MG63 (cell line): ENCODE results near the gene LMF1. TPM values are rescaled to one million over a fixed set of nuclear protein-coding genes. Genes with fewer than 3 reads are reported as not detected.

Experiments
- DNase-seq: peaks from one replicate; pipeline ENCODE4 v3.0.0-alpha.2; 2020
- H3K27me3 ChIP-seq: fragments of 250-450 bp; sonication (Bioruptor Pico); 2 replicates; pipeline ENCODE4 v1.5.1; 2020; ENCODE audit warnings: mild to moderate bottlenecking, moderate library complexity
- H3K36me3 ChIP-seq: fragments of 250-450 bp; sonication (Bioruptor Pico); 2 replicates; pipeline ENCODE4 v1.5.1; 2020; ENCODE audit warnings: mild to moderate bottlenecking, moderate library complexity
- H3K4me3 ChIP-seq: fragments of 250-450 bp; sonication (Bioruptor Pico); 2 replicates; pipeline ENCODE4 v1.5.1; 2020; ENCODE audit warnings: mild to moderate bottlenecking, moderate library complexity
- H3K9me3 ChIP-seq: fragments of 250-450 bp; sonication (Bioruptor Pico); 2 replicates; pipeline ENCODE4 v1.5.1; 2020; ENCODE audit warnings: mild to moderate bottlenecking, moderate library complexity
- total RNA-seq: library from RNA; depleted of rRNA; stranded (reverse); fragments of >200 nt; shearing (Covaris generic); gene quantifications from 2 replicates; pipeline ENCODE4 v1.2.3, GENCODE V29; 2014; ENCODE audit warnings: low replicate concordance; rRNA removed

The LMF1 gene
- total RNA-seq, 1 experiment from 2014 or later: 11.1 TPM

DNA sequence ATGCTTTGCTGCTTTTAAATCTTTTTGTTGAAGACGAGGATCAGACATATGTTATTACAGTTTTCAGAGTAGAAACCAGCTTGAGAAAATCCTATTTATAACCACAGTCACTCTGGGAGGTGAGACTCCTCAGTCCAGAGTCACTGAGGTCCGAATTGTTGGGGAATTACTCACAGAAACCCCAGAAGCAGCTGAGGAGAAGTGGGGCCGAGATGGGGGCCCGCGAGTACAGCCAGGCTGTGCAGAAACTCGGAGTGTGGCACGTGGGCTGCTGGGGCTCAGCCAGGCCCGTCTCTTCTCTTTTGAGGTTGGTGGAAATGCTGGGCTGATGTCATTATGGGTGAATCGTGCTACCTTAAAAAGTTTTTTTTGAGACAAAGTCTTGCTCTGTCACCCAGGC is 155.8 kb downstream of the LMF1 start:
- no peaks in the 10 kb centered on the region for H3K9me3 ChIP-seq
- H3K27me3 ChIP-seq: peaks cover 18% of the 10 kb centered on the region
- no peak overlapping the region for H3K4me3 ChIP-seq
- no peaks in the 10 kb centered on the region for H3K36me3 ChIP-seq
- no peak for DNase-seq

DNA sequence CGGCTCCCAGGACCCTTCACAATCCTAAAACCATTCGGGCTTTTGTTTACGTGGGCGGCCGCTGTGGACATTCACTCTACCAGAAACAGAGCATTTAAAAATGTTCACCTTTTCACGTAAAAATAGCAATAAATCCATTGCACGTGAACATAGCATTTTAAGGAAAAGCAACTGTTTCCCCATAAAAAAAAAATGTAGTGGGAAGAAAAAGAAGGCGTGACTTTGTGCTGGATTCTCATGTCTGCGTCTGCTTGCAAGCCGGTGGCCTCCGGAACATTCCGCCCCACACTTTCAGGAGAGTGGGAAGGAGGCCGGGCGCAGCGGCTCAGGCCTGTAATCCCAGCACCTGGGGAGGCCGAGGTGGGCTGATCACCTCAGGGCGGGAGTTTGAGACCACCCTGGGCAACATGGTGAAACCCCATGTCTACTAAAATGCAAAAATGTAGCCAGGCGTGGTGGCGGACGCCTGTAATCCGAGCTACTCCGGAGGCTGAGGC is 156.8 kb downstream of the LMF1 start:
- Histone ChIP-seq H3K4me3 (no peak overlapping the region), H3K27me3 (peaks cover 18% of the 10 kb centered on the region), H3K9me3 (no peaks in the 10 kb centered on the region), H3K36me3 (no peaks in the 10 kb centered on the region)
- DNase-seq: no peak

GRCh38 chr16:813204-813915 is 157.4 kb downstream of the LMF1 start:
- no peak overlapping the region for H3K4me3 ChIP-seq
- no peaks in the 10 kb centered on the region for H3K36me3 ChIP-seq
- H3K9me3 ChIP-seq: no peaks in the 10 kb centered on the region
- peaks cover 17% of the 10 kb centered on the region for H3K27me3 ChIP-seq
- DNase-seq: no peak

- H3K27me3 ChIP-seq: 0 out of 2 replicates have a peak, but pooled peaks cover 2% of the 10 kb centered on the region
- no peaks in the 10 kb centered on the region for H3K9me3 ChIP-seq
- peak overlapping the region; percentile 94 for H3K4me3 ChIP-seq
- H3K36me3 ChIP-seq: peaks cover 3% of the 10 kb centered on the region; the same call in 1 of the 2 replicates
- DNase-seq: no peak
Measured at GRCh38 chr16:808085-808386, 162.7 kb downstream of the LMF1 start.

DNA sequence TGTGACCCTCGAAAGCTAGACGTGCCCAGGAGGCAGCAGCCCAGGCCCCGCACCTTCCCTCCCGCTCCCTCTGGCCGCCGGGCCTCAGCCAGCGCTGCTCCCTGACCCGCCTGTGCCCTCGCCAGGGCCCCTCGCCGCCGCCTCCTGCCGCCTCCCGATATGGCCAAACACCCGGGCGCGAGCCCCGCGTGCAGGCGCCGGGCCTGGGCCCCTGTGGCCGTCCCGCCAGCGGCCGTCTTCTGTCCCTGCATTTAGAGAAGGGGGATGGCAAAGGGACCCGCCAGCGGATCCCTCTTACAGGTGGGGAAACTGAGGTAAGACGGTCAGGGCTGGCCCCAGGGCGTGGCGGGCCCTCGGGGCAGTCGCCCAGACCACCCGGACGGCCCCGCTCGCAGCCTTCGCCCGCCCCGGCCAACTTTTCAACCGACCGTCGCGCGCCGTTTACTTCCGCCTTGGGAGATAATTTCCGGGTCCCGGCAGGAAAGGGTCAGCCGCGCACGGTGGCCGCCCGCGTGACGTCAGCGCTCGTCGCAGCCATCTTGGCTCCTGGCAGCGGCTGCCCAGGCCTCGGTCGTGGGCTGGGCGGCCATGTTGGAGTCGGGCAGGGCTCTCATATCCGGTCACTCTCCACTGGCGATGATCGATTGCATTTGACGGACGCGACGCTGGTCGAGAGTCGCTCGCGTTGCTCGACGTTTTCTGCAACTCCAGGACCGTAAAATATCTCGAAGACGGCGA is 163.3 kb downstream of the LMF1 start:
- H3K36me3 ChIP-seq: peaks cover 3% of the 10 kb centered on the region; the same call in 1 of the 2 replicates
- no peaks in the 10 kb centered on the region for H3K9me3 ChIP-seq
- peak overlapping the region; percentile 94 for H3K4me3 ChIP-seq
- 0 out of 2 replicates have a peak, but pooled peaks cover 2% of the 10 kb centered on the region for H3K27me3 ChIP-seq
- peak; percentile 96 for DNase-seq

- Histone ChIP-seq H3K4me3 (no peak overlapping the region), H3K27me3 (peaks cover 15% of the 10 kb centered on the region), H3K36me3 (peaks cover 3% of the 10 kb centered on the region; the same call in 1 of the 2 replicates), H3K9me3 (no peaks in the 10 kb centered on the region)
- no peak for DNase-seq
Measured at GRCh38 chr16:805474-805873, 165.3 kb downstream of the LMF1 start.

DNA sequence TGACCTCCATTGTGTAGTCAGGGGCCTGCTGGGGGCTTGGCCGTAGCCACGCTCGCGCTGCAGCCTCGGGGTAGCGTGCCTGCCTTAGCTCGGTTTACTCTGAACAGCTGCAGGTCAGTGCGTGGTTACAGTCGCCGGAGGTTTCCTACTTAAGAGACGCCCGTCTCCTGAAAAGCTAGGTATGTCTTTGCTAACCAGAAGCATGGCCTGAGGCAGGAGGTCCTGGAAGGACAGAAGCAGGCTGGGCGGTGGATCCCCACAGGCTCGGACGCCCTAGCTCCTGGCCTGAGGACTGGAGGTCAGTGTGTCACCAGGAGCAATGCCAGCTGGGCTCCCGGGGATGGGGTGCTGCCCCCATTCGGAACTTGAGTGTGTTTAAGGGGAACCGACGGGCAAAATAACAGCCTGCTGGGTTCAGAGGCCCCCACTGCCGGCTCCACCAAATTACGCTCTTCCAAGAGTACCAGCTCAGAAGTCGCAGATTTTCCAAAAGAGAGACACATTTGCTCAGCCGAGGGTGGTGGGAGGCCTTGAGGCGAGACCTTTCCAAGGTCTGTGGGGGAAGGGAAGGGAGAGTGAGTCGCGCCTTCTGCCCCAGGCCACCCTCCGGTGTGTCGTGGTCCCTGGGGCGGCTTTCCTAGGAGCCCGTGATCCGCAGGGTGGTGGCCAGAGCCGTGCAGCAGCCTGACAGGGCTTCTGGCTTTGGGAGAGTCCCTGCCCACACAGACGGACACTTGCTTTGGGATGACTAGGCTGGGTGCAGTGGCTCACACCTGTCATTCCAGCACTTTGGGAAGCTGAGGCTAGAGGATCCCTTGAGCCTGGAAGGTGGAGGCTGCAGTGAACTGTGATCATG is 166.4 kb downstream of the LMF1 start:
- H3K9me3 ChIP-seq: no peaks in the 10 kb centered on the region
- no peak for DNase-seq
- peaks cover 21% of the 10 kb centered on the region for H3K27me3 ChIP-seq
- H3K4me3 ChIP-seq: no peak overlapping the region
- H3K36me3 ChIP-seq: peaks cover 3% of the 10 kb centered on the region; the same call in 1 of the 2 replicates

DNA sequence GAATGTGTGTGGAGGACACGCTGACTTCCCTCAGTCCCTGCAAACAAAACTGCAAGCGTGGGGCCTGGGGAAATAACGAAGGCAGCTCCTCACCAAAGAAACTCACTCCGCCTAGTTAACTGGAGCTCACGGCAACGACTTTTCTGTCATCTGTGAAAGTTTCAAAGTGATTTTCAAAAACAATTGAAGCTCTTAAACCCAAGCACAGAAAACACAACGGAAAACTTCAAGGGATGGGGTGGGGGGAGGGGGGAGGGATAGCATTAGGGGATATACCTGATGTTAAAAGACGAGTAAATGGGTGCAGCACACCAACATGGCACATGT is 167.1 kb downstream of the LMF1 start:
- Histone ChIP-seq H3K9me3 (no peaks in the 10 kb centered on the region), H3K27me3 (peaks cover 20% of the 10 kb centered on the region), H3K4me3 (no peak overlapping the region), H3K36me3 (peaks cover 3% of the 10 kb centered on the region; the same call in 1 of the 2 replicates)
- no peak for DNase-seq

Other genes starting within 250 kb of the LMF1 start
- 27.0 and 44.0 TPM in 2 replicates for gene ANTKMT, start 249.8 kb downstream of the LMF1 start, total RNA-seq
- gene CCDC78, start 244.5 kb downstream of the LMF1 start, total RNA-seq: 0.59 and 4.9 TPM in 2 replicates
- gene HAGHL, start 243.9 kb downstream of the LMF1 start, total RNA-seq: 9.4 and 13.3 TPM in 2 replicates
- gene CIAO3, start 230.0 kb downstream of the LMF1 start, total RNA-seq: 39.0 and 72.9 TPM in 2 replicates
- not detected in 2 replicates for gene MSLN, start 210.2 kb downstream of the LMF1 start, total RNA-seq
- 60.9 and 77.3 TPM in 2 replicates for gene RPUSD1, start 182.6 kb downstream of the LMF1 start, total RNA-seq
- gene CHTF18, start 182.4 kb downstream of the LMF1 start, total RNA-seq: 18.9 and 22.6 TPM in 2 replicates
- gene GNG13, start 170.2 kb downstream of the LMF1 start, total RNA-seq: not detected in 2 replicates
- gene SOX8, start 10.8 kb upstream of the LMF1 start, total RNA-seq: 0.25 TPM in 1 of 2 replicates, not detected in the other
- not detected in 2 replicates for gene SSTR5, start 101.8 kb upstream of the LMF1 start, total RNA-seq
- gene C1QTNF8, start 125.3 kb upstream of the LMF1 start, total RNA-seq: not detected in 2 replicates
- 0.27 and 0.59 TPM in 2 replicates for gene CACNA1H, start 182.1 kb upstream of the LMF1 start, total RNA-seq